Measurements from ENCODE around the gene CRYBA4.
A peak's percentile ranks its signal among the peaks of the same experiment; 100 is the strongest.

The CRYBA4 gene

DNA sequence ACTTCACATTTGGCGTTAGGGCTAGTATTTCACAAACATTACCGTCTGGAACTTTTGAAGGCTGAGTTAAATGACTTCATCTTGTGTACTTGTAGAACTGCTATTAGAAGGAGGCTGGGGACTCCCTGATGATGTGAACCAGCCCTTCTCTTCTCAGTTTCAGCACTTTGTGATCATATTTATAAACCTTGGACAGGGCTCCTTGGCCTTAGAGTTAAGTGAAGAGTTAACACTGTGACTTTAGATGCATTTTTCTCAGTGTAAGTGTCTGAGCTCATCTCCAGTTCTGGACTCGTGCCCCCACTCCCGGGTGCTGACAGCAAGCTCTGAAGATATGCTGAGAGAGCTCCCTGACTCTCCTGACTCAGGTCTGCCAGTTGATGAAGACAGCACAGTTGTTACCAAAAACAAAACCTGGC is 44.1 kb downstream of the CRYBA4 start:
- no peaks in the 10 kb centered on the region for H3K36me3 ChIP-seq (ENCODE audit: insufficient read depth, low read length)
- H3K9ac ChIP-seq (ENCODE audit: insufficient read length), result no peak overlapping the region
- no peak overlapping the region for H3K27ac ChIP-seq
- H3K4me3 ChIP-seq, result no peak overlapping the region
- no peaks in the 10 kb centered on the region for H3K9me3 ChIP-seq (ENCODE audit: low read depth, low read length)
- DNase-seq (ENCODE audit: low read depth, low spot score), result no peak
- TF ChIP-seq FOXP2 (optimal IDR thresholded peaks at IDR 0.05; ENCODE audit: control extremely low read depth, extremely low read length, insufficient read depth) (no peak), EZH2 (IDR thresholded peaks at IDR 0.05) (no peak), POLR2AphosphoS5 (IDR thresholded peaks at IDR 0.05; ENCODE audit: borderline replicate concordance, low read depth, low read length) (no peak)

- TF ChIP-seq FOXP2 (optimal IDR thresholded peaks at IDR 0.05; ENCODE audit: control extremely low read depth, extremely low read length, insufficient read depth) (no peak), POLR2AphosphoS5 (IDR thresholded peaks at IDR 0.05; ENCODE audit: borderline replicate concordance, low read depth, low read length) (no peak), EZH2 (IDR thresholded peaks at IDR 0.05) (no peak)
- Histone ChIP-seq H3K36me3 (ENCODE audit: insufficient read depth, low read length) (no peaks in the 10 kb centered on the region), H3K27ac (no peak overlapping the region), H3K4me3 (no peak overlapping the region), H3K9ac (ENCODE audit: insufficient read length) (no peak overlapping the region), H3K9me3 (ENCODE audit: low read depth, low read length) (no peaks in the 10 kb centered on the region)
- no peak for DNase-seq (ENCODE audit: low read depth, low spot score)
These were observed 45.4 kb downstream of the CRYBA4 start for GRCh38 chr22:26667140-26667539.

DNA sequence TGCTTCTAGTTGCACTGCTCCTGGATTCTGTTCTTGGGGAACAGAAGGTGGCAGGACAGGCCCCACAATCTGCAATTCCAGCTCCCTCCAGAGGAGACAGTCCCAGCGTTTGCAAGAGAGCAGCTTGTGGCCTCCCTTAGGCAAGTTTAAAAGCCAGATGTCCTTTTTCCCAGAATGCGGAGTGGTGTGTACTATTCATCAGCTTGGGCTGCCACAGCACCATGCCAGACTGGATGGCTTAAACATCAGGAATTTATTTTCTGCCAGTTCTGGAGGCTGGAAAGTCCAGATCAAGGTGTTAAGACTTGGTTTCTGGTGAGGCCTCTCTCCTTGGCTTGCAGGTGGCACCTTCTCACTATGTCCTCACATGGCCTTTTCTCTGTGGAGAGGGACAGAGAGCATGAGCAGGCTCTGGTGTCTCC is 47.3 kb downstream of the CRYBA4 start:
- Histone ChIP-seq H3K4me3 (no peak overlapping the region), H3K36me3 (ENCODE audit: insufficient read depth, low read length) (no peaks in the 10 kb centered on the region), H3K27ac (peak overlapping the region; percentile 46; the same call in 1 of the 2 replicates), H3K9ac (ENCODE audit: insufficient read length) (peak overlapping the region; percentile 25), H3K9me3 (ENCODE audit: low read depth, low read length) (no peaks in the 10 kb centered on the region)
- no peak for DNase-seq (ENCODE audit: low read depth, low spot score)
- TF ChIP-seq FOXP2 (optimal IDR thresholded peaks at IDR 0.05; ENCODE audit: control extremely low read depth, extremely low read length, insufficient read depth), result no peak
- TF ChIP-seq POLR2AphosphoS5 (IDR thresholded peaks at IDR 0.05; ENCODE audit: borderline replicate concordance, low read depth, low read length), result no peak
- TF ChIP-seq EZH2 (IDR thresholded peaks at IDR 0.05), result no peak

GRCh38 chr22:26670459-26670858 is 48.7 kb downstream of the CRYBA4 start:
- no peaks in the 10 kb centered on the region for H3K9me3 ChIP-seq (ENCODE audit: low read depth, low read length)
- no peak overlapping the region for H3K27ac ChIP-seq
- no peak overlapping the region for H3K4me3 ChIP-seq
- TF ChIP-seq POLR2AphosphoS5 (IDR thresholded peaks at IDR 0.05; ENCODE audit: borderline replicate concordance, low read depth, low read length) (no peak), EZH2 (IDR thresholded peaks at IDR 0.05) (no peak), FOXP2 (optimal IDR thresholded peaks at IDR 0.05; ENCODE audit: control extremely low read depth, extremely low read length, insufficient read depth) (no peak)
- H3K36me3 ChIP-seq (ENCODE audit: insufficient read depth, low read length), result no peaks in the 10 kb centered on the region
- no peak for DNase-seq (ENCODE audit: low read depth, low spot score)
- H3K9ac ChIP-seq (ENCODE audit: insufficient read length), result no peak overlapping the region

- Histone ChIP-seq H3K9ac (ENCODE audit: insufficient read length) (peak overlapping the region; percentile 90), H3K4me3 (no peak overlapping the region)
- no peak for DNase-seq (ENCODE audit: low read depth, low spot score)
These were observed 49.7 kb downstream of the CRYBA4 start for GRCh38 chr22:26671317-26672059.

DNA sequence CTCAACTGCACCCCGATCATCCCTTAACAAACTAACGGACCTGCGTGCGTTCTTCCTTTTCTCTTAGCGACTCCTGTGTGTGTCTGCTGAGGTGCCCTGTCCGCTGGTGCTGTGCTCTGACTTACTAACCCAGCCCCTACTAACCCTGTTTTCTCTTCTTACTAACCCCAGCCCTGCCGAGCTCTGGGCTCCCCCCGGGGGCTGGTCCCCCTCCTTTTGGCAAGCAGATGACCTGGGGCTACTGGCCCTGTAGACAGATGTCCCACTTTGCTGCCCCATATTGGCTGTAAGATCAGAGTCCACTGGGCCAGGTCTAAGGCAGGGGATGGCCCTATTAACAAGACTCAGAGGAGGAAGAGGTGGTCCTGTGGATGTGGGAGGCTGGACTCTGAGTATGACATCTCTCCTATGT is 50.3 kb downstream of the CRYBA4 start:
- H3K4me3 ChIP-seq, result peak overlapping the region; percentile 88
- DNase-seq (ENCODE audit: low read depth, low spot score), result no peak
- TF ChIP-seq POLR2AphosphoS5 (IDR thresholded peaks at IDR 0.05; ENCODE audit: borderline replicate concordance, low read depth, low read length) (no peak), EZH2 (IDR thresholded peaks at IDR 0.05) (no peak), FOXP2 (optimal IDR thresholded peaks at IDR 0.05; ENCODE audit: control extremely low read depth, extremely low read length, insufficient read depth) (no peak)

More at GRCh38 chr22:26671317-26672059, 49.7 kb downstream of the CRYBA4 start:
- Histone ChIP-seq H3K9me3 (ENCODE audit: low read depth, low read length) (no peaks in the 10 kb centered on the region), H3K36me3 (ENCODE audit: insufficient read depth, low read length) (no peaks in the 10 kb centered on the region), H3K27ac (peak overlapping the region; percentile 97)
- TF ChIP-seq FOXP2 (optimal IDR thresholded peaks at IDR 0.05; ENCODE audit: control extremely low read depth, extremely low read length, insufficient read depth) (no peak), EZH2 (IDR thresholded peaks at IDR 0.05) (no peak), POLR2AphosphoS5 (IDR thresholded peaks at IDR 0.05; ENCODE audit: borderline replicate concordance, low read depth, low read length) (no peak)

DNA sequence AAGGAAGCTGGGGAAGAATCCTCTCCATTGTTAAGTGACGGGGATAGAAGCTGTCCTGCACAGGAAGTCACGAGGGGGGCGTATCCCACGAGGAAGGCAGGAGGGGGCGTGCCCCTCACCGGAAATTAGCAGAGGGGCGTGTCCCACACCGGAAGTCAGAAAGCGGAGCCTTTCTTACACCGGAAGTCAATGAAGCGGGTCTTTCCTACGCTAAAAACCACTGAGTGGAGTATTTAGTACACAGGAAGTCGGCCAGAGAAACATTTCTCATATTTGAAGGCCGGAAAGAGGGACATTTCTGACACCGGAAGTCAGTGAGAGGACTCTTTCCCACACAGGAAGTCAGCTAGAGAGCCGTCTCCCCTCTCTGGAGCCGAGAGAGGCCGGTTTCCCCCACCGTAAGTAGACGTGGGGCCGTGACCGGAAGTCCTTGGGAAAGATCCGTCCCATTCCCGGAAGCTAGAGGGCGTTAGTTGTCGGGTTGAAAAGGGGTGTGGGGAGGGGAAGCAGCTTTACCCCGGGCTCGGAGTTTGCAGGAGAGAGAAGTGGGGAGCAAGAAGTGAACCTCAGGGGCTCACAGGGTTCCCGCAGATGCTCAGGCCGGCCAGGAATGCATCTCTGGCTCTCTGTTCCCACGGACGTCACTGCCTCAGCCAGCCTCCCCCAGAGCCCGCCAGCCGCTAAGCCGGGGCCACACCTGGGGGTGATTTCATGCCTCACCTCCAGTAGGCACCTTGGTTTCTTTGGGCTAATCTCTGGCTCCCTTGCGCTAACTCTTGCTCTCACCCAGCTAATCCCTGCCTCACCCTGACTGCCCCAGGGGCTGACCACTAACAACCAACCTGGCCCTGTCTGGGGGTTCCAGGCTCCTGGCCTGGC is 51.1 kb downstream of the CRYBA4 start:
- H3K9me3 ChIP-seq (ENCODE audit: low read depth, low read length), result no peaks in the 10 kb centered on the region
- TF ChIP-seq EZH2 (IDR thresholded peaks at IDR 0.05) (no peak), POLR2AphosphoS5 (IDR thresholded peaks at IDR 0.05; ENCODE audit: borderline replicate concordance, low read depth, low read length) (peak; percentile 60), FOXP2 (optimal IDR thresholded peaks at IDR 0.05; ENCODE audit: control extremely low read depth, extremely low read length, insufficient read depth) (no peak)

More for the DNA sequence above, 50.3 kb downstream of the CRYBA4 start:
- Histone ChIP-seq H3K36me3 (ENCODE audit: insufficient read depth, low read length) (no peaks in the 10 kb centered on the region), H3K9ac (ENCODE audit: insufficient read length) (peak overlapping the region; percentile 90), H3K27ac (peak overlapping the region; percentile 97), H3K9me3 (ENCODE audit: low read depth, low read length) (no peaks in the 10 kb centered on the region)

DNA sequence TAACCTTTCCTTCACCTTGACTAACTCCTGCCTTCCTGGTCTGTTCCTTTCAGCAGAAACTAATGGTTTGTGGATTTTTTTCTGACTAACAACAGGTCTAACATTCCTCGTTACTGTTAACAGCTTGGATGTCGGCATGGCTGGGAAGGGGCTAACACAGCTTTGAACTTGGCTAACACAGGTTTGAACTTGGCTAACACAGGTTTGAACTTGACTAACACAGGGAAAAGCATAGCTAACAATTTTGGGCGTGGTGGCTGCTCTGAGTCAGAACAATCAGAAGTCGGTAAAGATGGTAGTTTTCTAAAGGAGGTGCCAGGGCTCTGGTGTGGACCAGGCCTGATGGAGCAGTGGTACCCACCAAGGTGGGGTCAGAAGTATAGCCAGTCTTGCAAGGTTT is 51.7 kb downstream of the CRYBA4 start:
- no peak for TF ChIP-seq FOXP2 (optimal IDR thresholded peaks at IDR 0.05; ENCODE audit: control extremely low read depth, extremely low read length, insufficient read depth)
- no peak for TF ChIP-seq POLR2AphosphoS5 (IDR thresholded peaks at IDR 0.05; ENCODE audit: borderline replicate concordance, low read depth, low read length)
- no peak for TF ChIP-seq EZH2 (IDR thresholded peaks at IDR 0.05)
- H3K9ac ChIP-seq (ENCODE audit: insufficient read length), result peak overlapping the region; percentile 90
- H3K9me3 ChIP-seq (ENCODE audit: low read depth, low read length), result no peaks in the 10 kb centered on the region
- peak overlapping the region; percentile 97 for H3K27ac ChIP-seq
- no peak for DNase-seq (ENCODE audit: low read depth, low spot score)
- H3K36me3 ChIP-seq (ENCODE audit: insufficient read depth, low read length), result no peaks in the 10 kb centered on the region
- H3K4me3 ChIP-seq, result peak overlapping the region; percentile 88

More for the DNA sequence above, 51.1 kb downstream of the CRYBA4 start:
- Histone ChIP-seq H3K36me3 (ENCODE audit: insufficient read depth, low read length) (no peaks in the 10 kb centered on the region), H3K27ac (peak overlapping the region; percentile 97), H3K9ac (ENCODE audit: insufficient read length) (peak overlapping the region; percentile 90), H3K4me3 (peak overlapping the region; percentile 88)
- DNase-seq (ENCODE audit: low read depth, low spot score), result peak; percentile 96
